ENCODE results near the gene IGSF21.

IGSF21 gene

DNA sequence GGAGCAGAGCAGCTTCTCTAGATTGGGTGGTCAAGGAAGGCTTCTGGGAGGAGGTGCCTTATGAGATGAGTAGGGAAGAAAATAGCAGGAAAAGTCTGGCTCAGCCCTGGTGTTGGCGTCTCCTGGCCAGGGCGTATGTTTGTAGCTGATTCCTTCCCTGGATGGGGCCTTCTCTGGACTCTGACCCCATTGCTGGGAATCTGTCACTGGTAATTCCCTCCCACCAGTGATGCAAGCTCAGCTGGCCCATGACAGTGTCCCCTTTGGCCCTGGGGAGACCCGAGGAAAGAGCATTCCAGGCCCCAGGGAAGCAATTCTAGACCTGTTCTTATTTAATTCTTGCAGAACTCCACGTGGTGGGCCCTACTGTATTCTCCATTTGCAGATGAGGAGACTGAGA is 20.7 kb downstream of the IGSF21 start:
- no peak for TF ChIP-seq NFIC (IDR thresholded peaks at IDR 0.05)
- no peak for TF ChIP-seq CREB1 (IDR thresholded peaks at IDR 0.05; ENCODE audit: low read depth)
- no peak for TF ChIP-seq YY1 (IDR thresholded peaks at IDR 0.05; ENCODE audit: low read depth)
- TF ChIP-seq RAD21 (IDR thresholded peaks at IDR 0.05; ENCODE audit: low read depth), result no peak
- no peak for TF ChIP-seq TEAD4 (IDR thresholded peaks at IDR 0.05)
- TF ChIP-seq TCF12 (IDR thresholded peaks at IDR 0.05; ENCODE audit: low read depth), result no peak
- TF ChIP-seq TAF1 (IDR thresholded peaks at IDR 0.05; ENCODE audit: low read depth), result no peak
- no peak for TF ChIP-seq ZBTB7A (IDR thresholded peaks at IDR 0.05; ENCODE audit: low read depth)
- TF ChIP-seq, protein P1, sequence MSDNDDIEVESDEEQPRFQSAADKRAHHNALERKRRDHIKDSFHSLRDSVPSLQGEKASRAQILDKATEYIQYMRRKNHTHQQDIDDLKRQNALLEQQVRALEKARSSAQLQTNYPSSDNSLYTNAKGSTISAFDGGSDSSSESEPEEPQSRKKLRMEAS (IDR thresholded peaks at IDR 0.05), result no peak
- TF ChIP-seq, protein P2, sequence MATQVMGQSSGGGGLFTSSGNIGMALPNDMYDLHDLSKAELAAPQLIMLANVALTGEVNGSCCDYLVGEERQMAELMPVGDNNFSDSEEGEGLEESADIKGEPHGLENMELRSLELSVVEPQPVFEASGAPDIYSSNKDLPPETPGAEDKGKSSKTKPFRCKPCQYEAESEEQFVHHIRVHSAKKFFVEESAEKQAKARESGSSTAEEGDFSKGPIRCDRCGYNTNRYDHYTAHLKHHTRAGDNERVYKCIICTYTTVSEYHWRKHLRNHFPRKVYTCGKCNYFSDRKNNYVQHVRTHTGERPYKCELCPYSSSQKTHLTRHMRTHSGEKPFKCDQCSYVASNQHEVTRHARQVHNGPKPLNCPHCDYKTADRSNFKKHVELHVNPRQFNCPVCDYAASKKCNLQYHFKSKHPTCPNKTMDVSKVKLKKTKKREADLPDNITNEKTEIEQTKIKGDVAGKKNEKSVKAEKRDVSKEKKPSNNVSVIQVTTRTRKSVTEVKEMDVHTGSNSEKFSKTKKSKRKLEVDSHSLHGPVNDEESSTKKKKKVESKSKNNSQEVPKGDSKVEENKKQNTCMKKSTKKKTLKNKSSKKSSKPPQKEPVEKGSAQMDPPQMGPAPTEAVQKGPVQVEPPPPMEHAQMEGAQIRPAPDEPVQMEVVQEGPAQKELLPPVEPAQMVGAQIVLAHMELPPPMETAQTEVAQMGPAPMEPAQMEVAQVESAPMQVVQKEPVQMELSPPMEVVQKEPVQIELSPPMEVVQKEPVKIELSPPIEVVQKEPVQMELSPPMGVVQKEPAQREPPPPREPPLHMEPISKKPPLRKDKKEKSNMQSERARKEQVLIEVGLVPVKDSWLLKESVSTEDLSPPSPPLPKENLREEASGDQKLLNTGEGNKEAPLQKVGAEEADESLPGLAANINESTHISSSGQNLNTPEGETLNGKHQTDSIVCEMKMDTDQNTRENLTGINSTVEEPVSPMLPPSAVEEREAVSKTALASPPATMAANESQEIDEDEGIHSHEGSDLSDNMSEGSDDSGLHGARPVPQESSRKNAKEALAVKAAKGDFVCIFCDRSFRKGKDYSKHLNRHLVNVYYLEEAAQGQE (IDR thresholded peaks at IDR 0.05; ENCODE audit: low read depth), result no peak
- TF ChIP-seq EGR1 (IDR thresholded peaks at IDR 0.05), result no peak
- TF ChIP-seq CEBPB (IDR thresholded peaks at IDR 0.05), result no peak

DNA sequence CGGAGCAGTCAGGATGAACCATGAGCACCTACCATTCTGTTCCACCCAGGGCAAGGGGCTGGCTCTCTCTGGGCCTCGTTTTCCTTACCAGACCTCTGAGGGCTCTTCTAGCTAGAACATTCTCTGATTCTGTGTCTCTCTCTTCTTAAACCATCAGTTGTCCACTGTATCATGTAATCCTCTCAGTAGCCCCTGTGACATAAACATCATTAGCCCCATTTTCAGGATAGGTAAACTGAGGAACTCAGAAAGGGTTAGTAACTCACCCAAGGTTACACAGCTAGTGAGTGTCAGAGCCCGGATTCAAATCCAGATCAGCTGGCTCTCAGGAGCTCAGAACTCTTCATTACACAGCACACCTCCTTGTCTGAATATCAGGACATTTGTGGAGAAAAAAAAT is 22.8 kb downstream of the IGSF21 start:
- TF ChIP-seq FOXM1 (IDR thresholded peaks at IDR 0.05; ENCODE audit: borderline replicate concordance, low read depth) (no peak), TCF12 (IDR thresholded peaks at IDR 0.05; ENCODE audit: low read depth) (no peak), ZBTB7A (IDR thresholded peaks at IDR 0.05; ENCODE audit: low read depth) (no peak), EGR1 (IDR thresholded peaks at IDR 0.05) (no peak), TEAD4 (IDR thresholded peaks at IDR 0.05) (no peak), NFIC (IDR thresholded peaks at IDR 0.05) (no peak), CEBPB (IDR thresholded peaks at IDR 0.05) (no peak), CREB1 (IDR thresholded peaks at IDR 0.05; ENCODE audit: low read depth) (no peak), TAF1 (IDR thresholded peaks at IDR 0.05; ENCODE audit: low read depth) (no peak), YY1 (IDR thresholded peaks at IDR 0.05; ENCODE audit: low read depth) (no peak), EP300 (IDR thresholded peaks at IDR 0.05; ENCODE audit: borderline replicate concordance) (no peak), RAD21 (IDR thresholded peaks at IDR 0.05; ENCODE audit: low read depth) (no peak)
- TF ChIP-seq, protein P2 (IDR thresholded peaks at IDR 0.05; ENCODE audit: low read depth), result no peak
- TF ChIP-seq, protein P1 (IDR thresholded peaks at IDR 0.05), result no peak
- TF ChIP-seq, protein P3, sequence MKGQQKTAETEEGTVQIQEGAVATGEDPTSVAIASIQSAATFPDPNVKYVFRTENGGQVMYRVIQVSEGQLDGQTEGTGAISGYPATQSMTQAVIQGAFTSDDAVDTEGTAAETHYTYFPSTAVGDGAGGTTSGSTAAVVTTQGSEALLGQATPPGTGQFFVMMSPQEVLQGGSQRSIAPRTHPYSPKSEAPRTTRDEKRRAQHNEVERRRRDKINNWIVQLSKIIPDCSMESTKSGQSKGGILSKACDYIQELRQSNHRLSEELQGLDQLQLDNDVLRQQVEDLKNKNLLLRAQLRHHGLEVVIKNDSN (IDR thresholded peaks at IDR 0.05), result no peak

DNA sequence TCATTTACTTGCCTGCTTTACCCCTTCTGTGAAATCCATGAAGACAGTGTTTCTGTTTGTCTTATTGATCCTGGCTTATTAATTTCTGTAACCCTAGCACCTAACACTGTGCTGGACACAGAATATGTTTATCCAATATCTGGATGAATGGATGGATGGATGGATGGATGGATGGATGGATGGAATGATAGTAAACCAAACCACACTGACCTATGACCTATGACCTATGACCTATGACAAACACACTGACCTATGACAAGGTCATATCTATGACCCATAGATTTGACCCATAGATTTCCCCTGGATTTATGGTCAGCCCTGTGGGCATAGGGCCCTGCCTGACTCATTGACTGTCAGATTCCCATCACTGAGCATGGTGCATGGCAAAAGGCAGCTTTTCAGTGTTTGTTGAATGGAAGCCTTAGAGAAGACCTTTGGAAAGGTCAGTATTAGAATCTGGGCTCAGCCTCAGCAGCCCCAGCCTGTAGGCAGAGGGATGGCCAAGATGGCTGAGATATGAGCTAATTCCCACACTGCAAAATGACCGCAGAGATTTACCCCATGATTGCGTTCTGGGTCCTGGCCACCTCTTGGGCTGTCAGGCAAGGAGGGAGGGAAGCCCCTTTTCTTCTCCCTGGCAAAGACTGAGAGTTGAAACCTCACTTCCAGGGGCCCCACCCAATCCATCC is 24.6 kb downstream of the IGSF21 start:
- no peak for TF ChIP-seq ZBTB7A (IDR thresholded peaks at IDR 0.05; ENCODE audit: low read depth)
- TF ChIP-seq TAF1 (IDR thresholded peaks at IDR 0.05; ENCODE audit: low read depth), result no peak
- TF ChIP-seq CREB1 (IDR thresholded peaks at IDR 0.05; ENCODE audit: low read depth), result no peak
- TF ChIP-seq EGR1 (IDR thresholded peaks at IDR 0.05), result no peak
- no peak for TF ChIP-seq FOXM1 (IDR thresholded peaks at IDR 0.05; ENCODE audit: borderline replicate concordance, low read depth)
- no peak for TF ChIP-seq NFIC (IDR thresholded peaks at IDR 0.05)
- TF ChIP-seq YY1 (IDR thresholded peaks at IDR 0.05; ENCODE audit: low read depth), result no peak
- no peak for TF ChIP-seq TCF12 (IDR thresholded peaks at IDR 0.05; ENCODE audit: low read depth)
- TF ChIP-seq EP300 (IDR thresholded peaks at IDR 0.05; ENCODE audit: borderline replicate concordance), result no peak
- no peak for TF ChIP-seq CEBPB (IDR thresholded peaks at IDR 0.05)
- TF ChIP-seq, protein P1 (IDR thresholded peaks at IDR 0.05), result no peak
- TF ChIP-seq TEAD4 (IDR thresholded peaks at IDR 0.05), result no peak
- TF ChIP-seq, protein P3 (IDR thresholded peaks at IDR 0.05), result no peak

DNA sequence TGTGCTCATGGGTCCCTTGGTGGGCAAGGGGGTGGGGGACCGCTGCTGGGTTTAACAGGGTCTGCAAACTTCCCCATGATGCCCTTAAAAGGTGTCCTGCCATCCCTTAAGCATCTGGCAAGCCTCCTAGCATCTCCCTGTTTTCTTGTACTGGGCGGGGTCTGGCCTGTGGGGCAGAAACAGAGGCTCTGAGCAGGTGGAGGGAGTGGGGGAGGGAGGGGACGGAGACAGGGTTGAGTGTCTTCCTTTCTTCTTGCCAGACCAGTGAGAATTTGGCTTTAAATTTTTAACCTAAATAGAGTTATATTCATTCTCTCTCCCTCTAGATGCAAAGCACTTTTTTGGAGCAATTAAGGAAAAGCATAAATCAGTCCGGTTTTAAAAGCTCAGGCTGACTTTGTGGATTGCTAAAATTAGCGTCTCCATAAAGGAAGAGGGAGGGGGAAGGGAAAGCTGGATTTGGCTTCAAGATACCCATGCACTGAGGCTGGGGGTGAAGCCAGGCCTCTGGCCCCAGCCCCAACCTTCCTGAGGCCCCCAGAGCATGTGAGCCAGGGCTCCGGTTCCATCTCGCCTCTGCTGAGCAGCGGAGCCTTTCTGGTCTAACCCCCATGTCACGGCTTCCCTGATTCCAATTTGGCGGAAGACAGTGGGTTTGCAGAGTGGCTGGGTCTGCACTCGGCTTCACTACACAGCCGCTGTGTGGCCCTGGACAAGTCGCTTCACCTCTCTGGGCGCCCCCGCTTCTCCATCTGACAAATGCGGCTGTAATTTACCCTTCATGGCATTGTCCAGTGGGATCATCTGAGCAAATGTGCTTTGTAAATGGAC is 25.3 kb downstream of the IGSF21 start:
- TF ChIP-seq RAD21 (IDR thresholded peaks at IDR 0.05; ENCODE audit: low read depth), result no peak
- TF ChIP-seq, protein P3 (IDR thresholded peaks at IDR 0.05), result no peak
- TF ChIP-seq NFIC (IDR thresholded peaks at IDR 0.05), result no peak
- TF ChIP-seq EGR1 (IDR thresholded peaks at IDR 0.05), result no peak
- no peak for TF ChIP-seq TAF1 (IDR thresholded peaks at IDR 0.05; ENCODE audit: low read depth)
- TF ChIP-seq CREB1 (IDR thresholded peaks at IDR 0.05; ENCODE audit: low read depth), result no peak
- TF ChIP-seq, protein P2 (IDR thresholded peaks at IDR 0.05; ENCODE audit: low read depth), result no peak
- no peak for TF ChIP-seq ZBTB7A (IDR thresholded peaks at IDR 0.05; ENCODE audit: low read depth)
- no peak for TF ChIP-seq TEAD4 (IDR thresholded peaks at IDR 0.05)
- no peak for TF ChIP-seq YY1 (IDR thresholded peaks at IDR 0.05; ENCODE audit: low read depth)
- TF ChIP-seq, protein P1 (IDR thresholded peaks at IDR 0.05), result no peak
- TF ChIP-seq FOXM1 (IDR thresholded peaks at IDR 0.05; ENCODE audit: borderline replicate concordance, low read depth), result no peak
- TF ChIP-seq TCF12 (IDR thresholded peaks at IDR 0.05; ENCODE audit: low read depth), result no peak
- no peak for TF ChIP-seq EP300 (IDR thresholded peaks at IDR 0.05; ENCODE audit: borderline replicate concordance)
- TF ChIP-seq CEBPB (IDR thresholded peaks at IDR 0.05), result no peak

Data from Ishikawa (cell line).